GM18499 (cell line): ENCODE measurements around the gene TMEM44.
"Not testable (repeated sequence)": the region's sequence is repeated elsewhere in the genome, so short reads cannot be mapped to it uniquely, and the experiment has no call there.

Source experiments
- ATAC-seq: cut with Tn5 transposase; IDR thresholded peaks from one replicate; pipeline ENCODE4 v1.9.1; 2021; ENCODE audit warnings: moderate number of reproducible peaks; ENCODE audit not compliant: insufficient read depth, unreplicated experiment

Gene TMEM44

DNA sequence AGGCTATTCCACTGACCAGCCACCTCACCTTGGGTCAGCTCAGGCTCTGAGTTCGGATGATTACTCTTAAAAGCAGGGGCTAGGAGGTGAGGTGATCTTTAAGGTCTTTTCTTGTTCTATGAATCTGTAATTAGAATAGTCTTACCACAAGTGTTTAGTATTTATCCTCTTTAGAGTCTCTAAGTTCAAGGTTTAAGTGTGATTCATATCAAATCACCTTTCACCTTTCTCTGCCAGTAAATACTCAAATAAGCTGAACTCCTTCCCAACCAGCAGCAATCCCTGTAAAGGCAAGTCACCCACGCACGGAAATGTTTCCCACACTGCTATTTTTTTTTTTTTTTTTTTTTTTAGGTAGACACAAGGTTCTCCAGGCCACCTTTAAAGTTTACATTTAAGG is 14.5 kb upstream of the TMEM44 start:
- ATAC-seq, result no peak

DNA sequence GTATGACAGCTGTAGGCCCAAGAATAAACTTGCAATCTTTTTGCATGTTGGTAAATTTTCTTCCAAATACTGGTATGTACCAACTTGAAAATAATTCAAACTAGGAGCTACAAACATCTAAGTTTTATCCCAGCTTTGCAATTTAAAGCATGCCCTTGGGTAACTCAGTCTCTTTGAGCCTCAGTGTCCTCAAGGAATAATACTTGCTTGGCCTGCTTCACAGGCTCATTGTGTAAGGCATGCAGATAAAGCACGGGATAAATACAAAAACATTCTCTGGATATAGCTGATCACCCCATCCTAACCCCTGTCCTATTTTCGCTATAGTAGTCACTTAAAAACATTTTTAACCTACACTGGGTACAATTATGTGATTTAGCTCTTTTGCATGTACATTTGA is 9.6 kb upstream of the TMEM44 start:
- no peak for ATAC-seq

DNA sequence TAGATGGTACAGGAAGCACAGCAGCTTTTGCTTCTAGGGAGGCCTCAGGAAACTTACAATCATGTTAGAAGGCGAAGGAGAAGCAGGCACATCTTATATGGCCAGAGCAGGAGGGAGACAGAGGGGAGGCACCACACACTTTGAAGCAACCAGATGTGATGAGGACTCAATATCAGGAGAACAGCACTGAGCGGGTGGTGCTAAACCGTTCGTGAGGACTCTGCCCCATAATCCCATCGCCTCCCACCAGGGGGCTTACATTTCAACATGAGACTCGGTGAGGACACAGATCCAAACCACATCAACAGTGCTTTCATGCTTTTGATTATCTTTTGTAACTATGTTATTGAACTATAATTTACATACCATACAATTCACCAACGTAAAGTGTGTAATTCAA is 7.6 kb upstream of the TMEM44 start:
- ATAC-seq, result no peak

DNA sequence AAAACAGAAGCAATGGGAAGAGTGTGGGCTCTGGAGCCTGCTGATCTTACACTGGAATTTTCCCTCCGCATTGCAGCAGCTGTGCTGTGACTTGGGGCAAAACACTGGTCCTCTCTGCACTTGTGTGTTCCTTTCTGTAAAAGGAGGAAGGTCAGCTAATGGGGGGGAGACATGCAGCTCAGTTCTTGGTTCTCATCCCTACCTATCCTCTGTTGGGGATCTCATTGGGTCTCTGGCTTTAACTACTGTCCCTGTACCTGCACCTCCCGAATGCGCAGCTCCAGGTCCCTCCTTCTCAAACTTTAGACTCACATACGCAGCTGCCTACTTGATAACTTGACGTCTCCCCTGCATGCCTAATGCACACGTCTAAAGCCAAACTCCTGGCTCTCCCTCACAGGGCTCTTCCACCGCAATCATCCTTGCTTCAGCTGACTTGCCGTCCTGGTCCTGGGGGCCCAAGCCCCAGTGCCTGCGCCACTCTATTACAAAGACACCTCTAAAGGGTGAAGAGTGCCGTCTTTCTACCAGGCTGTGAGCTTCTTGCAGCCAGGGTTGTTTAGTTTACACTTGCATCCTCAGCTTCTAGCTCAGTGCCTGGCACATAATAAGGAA is 5.9 kb upstream of the TMEM44 start:
- no peak for ATAC-seq

DNA sequence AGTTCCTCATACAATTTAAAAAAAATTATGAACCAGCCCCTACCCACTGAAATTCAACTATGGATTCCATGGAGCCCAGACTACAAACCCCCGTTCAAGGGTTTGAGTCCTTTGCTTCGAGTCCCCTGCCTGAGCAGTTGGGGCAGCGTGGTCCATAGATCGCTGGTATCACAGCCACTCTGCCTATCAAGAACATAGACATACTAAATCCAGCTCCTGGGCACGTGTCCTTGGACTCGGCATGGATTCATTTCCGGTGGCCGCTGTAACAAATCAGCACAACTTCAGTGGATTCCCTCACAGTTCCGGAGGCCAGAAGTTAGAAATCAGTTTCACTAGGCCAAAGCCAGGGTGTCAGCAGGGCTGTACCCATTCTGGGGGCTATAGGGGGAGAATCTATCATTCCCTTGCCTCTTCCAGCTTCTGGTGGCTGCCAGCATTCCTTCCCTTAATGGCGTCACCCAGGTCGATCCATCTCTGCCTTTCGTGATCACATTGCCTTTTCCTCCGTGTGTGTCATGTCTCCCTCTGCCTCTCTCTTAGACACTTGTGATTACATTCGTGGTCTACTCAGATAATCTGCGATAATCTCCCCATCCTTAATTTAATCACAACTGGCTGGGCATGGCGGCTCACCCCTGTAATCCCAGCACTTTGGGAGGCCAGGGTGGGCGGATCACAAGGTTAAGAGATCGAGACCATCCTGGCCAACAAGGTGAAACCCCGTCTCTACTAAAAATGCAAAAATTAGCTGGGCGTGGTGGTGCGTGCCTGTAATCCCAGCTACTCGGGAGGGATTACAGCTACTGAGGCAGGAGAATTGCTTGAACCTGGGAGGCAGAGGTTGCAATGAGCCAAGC is 4.6 kb upstream of the TMEM44 start:
- no peak for ATAC-seq

DNA sequence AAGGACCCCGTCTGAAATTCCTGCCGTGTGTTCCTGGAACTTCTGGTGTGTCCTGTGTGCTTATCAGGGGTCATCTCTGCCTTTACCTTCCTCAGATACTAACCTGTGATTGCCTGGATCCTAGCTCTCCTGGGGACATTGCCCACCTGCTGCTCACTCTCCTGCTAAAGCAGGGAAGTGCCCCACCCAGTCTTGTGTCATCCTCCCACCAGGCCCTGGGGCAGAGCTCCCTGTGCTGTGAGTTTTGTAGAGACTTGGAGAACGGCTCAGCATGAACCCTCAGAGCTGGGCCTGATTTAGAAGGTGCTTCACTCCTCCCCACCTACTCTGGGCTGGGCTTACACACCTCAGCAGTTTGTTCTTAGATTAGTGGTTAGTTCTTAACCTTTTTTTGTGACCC is 3.8 kb upstream of the TMEM44 start:
- no peak for ATAC-seq

DNA sequence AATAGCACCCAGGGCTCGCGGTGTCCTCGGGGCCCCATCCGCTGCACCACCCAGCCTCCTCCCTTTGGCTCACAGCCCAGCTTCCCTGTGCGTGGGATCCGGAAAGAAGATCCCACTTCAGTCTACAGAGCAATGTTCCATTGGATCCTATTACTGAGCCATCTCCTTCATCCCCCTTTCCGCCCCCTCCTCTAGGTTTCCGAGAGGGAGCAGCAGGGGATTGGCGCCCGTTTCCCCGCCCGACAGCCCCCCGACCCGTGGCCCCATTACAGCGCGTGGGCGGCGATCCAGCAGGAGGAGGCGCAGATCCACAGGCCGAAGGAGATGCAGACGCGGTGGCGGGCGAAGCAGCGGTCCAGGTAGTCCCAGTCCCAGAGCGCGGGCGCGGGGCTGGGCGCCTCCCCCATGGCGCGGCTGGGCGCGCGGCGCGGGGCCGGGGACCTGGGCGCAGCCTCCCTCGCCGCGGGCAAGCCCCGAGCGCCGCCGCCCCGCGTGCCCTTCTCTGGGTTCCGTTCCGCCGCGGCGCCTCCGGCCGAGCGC is 340 bp downstream of the TMEM44 start:
- ATAC-seq, result no peak

DNA sequence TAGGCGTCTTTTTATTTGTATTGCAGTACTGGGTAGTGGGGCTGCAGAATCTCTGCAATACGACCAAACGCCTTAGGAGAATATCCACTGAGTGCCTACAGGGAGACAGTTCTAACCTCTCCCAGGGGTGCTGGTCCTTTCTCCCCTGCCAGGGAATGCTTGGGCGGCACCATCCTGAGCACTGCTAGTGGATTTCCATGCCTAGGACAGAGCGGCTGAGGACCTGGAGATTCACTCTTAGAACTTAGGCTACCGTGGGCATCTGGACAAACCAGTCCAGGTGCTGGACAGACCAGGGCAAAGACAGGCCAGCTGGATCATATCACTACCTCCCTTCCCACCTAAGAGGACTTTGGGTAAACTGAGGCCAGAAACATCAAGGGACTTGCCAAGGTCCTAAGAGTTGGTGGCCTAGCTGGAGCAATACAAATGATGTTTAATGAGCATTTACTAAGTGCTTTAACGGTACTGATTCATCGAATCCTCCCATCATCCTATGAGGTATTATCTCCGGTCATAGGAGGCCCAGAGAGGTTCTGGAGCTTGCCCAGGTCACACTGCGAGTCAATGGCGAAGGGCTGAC is 902 bp downstream of the TMEM44 start:
- no peak for ATAC-seq

DNA sequence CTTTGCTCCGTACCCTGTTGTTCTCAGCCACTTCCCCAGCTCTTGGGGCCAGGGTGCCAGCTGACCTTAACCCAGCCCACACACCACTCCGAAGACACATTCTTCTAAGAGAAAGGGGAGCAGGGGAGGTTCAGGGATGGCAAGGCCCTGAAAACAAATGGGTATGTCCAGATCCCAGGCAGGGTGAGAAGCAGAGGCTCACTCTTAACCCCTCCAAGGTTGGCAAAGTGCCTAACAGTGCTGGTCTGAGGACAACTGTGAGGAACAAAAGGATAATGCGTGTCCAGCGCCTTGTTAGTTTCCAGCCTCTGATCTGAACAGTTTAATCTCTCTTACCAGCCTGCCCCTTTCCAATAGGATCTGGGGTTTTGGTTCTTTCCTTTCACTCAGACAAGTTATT is 1.5 kb downstream of the TMEM44 start:
- ATAC-seq, result no peak

DNA sequence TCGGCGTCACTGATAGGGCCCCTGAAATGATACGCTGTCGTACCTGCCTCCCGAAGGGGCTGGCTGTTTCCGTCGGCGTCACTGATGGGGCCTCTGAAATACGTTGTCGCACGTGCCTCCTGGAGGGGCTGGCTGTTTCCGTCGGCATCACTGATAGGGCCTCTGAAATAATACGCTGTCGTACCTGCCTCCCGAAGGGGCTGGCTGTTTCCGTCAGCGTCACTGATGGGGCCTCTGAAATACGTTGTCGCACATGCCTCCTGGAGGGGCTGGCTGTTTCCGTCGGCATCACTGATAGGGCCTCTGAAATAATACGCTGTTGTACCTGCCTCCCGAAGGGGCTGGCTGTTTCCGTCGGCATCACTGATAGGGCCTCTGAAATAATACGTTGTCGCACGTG is 2.5 kb downstream of the TMEM44 start:
- not testable (repeated sequence) for ATAC-seq

DNA sequence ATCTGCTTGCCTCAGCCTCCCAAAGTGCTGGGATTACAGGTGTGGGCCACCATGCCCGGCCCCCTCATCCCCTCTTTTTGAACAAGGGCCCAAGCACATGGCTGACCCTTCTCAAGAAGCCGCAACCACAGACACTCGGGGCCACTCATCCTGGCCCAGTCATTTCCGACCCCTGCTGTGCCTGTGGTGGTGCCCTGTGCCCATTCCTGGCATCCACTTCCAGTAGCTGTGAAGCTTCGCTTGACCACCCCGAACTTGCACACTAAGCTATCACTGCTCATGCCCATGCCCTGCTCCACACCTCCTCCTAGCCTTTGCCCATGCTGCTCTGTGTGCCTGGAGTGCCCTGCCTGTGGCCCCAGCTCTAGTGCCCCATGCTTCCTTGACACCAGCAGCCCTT is 8.3 kb downstream of the TMEM44 start:
- no peak for ATAC-seq

DNA sequence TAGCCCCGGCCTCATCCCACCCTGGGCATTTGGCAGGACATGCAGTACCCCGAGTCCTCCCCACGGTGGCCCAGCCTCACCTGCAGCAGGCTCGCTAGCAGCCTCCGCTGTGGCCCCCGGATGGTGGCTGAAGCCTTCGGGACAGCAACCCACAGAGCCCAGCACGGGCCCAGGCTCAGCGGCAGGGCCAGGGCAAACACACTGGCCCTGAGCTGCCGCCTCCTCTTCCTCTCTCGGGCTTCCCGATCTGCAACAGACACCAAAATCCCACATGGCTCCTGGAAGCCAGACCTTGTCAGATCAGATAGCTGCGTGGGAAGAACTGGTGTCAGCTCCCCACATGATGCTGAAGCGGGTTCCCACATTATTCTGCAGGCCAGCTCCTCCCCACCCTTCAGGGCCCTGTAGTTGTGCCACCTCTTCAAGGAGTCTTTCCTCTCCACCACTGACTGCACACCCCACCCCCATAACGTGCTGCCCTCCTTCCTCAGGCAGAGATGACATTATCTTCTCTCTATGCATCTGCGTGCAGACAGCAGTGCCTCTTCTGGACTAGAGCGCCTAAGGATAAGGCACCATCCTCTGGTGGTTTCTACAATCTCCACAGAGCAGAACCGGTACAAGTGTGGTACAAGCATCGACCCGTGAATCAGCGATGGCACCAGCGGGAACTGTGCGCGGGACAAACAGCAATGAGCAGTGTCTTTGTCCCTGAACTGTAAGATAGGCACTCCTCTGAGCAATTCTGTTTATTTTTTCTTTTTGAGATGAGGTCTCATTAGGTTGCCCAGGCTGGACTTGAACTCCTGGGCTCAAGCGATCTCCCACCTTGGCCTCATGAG is 9.5 kb downstream of the TMEM44 start:
- ATAC-seq, result no peak

DNA sequence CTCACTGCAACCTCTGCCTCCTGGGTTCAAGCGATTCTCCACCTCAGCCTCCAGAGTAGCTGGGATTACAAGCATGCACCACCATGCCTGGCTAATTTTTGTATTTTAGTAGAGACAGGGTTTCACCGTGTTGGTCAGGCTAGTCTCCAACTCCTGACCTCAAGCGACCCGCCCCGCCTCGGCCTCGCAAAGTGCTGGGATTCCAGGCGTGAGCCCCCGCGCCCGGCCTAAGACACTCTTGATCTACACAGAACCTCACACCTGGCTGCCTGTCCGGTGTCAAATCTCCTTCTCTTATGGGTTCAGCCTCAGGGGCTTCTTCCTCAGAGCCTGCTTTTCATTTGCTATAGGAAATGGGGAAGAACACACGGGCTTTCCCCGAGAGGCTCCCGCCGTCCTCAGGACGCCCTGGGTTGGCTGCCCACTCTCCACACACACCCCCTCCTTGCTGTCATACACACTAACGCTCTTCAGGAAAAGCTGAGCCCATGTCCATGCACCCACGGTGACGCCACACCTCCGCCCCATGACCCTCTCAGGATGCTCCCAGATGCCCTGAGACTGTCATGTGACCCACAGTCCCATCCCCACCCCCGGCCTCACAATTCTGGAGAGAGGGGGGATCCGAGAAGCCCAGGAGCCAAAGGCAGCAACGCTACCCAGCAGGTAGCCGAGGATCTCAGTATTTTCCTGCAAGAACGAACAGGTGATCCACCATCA is 10.4 kb downstream of the TMEM44 start:
- no peak for ATAC-seq

DNA sequence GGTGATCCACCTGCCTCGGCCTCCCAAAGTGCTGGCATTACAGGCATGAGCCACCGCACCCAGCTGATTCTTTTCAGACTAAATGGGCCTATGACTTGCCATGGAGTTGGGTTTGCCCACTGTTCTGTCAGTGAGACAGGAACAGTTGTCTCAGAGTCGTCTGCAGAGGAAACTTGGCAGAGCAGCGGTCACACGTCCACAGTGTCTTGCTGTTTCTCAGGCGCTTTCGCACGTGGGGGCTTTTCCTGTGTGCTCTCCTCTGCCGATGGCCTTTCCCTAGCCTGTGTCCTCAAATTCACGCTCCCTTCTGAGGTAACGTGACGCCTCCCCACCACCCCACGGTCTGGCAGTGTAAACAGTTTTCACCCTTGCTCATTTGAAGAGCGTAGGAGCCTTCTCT is 11.3 kb downstream of the TMEM44 start:
- ATAC-seq, result no peak

DNA sequence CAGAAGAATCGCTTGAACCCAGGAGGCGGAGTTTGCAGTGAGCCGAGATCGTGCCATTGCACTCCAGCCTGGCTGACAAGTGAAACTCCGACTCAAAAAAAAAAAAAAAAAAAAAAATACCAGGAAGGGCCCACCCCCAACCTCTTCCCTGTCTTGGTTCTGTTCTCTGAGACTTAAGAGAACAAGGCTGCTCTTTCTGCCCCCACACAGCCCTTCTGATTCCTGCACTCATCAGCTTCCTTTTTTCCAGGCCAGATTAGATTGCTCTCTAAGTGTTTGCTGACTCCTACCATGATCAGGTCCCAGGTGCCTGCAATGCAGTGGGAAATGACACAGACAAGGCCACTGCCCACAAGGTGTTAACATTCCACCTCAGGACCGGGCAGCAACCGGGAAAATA is 13.0 kb downstream of the TMEM44 start:
- no peak for ATAC-seq

DNA sequence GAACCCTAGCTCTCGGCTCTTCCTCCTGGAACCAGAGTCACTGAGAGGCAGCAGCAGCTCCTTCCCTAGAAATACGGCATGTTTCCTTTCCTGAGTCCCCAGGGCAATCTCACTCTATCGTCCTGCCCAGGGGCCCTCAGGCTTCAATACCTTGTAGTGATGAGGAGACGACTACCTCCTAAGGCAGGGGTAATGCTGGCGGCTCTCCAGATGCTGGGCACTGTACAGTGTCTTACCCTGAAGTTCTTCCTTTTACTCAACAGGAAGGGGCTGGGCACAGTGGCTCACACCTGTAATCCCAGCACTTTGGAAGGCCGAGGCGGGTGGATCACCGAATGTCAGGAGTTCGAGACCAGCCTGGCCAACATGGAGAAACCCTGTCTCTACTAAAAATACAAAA is 13.5 kb downstream of the TMEM44 start:
- ATAC-seq, result no peak

DNA sequence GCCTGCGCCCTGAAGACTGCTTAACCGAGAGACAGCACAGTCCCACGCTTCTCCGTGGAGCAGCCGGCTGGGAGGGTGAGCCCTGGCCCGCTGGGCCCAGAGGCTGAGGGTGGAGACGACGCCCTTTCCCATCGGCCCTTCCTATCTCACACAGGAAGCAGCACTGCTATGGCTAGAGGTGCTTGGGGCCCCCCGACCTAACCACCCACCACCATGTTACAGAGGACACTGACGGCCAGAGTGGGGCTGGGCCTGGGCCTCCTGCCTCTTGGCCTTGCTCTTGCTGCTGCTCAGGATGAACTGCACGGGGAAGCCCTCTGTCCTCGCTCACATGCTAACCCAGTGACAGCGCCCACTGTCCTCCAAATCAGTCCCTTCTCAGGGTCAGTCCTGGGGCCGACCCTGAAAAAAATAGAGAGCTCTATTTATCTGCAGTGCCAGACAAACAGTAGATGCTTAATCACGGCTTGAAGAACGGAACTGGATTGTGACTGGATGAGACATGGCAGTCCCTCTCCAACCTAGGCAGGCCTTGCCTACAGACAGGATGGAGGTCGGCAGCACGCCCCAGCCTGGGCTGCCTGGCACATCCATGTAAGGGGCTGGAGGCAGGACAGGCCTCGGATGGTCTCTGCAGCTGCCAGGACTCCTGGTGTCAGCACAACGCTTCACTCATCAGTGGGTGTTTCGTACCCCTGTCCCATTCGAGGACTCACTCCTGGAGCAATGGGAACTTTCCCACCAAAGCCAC is 14.2 kb downstream of the TMEM44 start:
- no peak for ATAC-seq

DNA sequence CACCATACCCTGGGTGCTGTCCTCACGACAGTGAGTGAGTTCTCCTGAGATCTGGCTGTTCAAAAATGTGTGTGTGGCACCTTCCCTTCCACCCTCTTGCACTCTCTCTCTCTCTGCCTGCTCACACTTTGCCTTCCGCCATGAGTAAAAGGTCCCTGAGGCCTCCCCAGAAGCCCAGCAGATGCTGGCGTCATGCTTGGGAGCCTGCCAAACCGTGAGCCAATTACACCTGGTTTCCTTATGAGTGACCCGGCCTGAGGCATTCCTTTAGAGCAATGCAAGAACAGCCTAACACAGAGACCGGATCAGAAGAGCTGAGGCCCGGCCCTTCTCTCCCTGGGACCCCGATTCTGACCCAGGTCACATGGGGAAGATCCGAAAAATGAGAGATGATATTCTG is 15.4 kb downstream of the TMEM44 start:
- no peak for ATAC-seq

DNA sequence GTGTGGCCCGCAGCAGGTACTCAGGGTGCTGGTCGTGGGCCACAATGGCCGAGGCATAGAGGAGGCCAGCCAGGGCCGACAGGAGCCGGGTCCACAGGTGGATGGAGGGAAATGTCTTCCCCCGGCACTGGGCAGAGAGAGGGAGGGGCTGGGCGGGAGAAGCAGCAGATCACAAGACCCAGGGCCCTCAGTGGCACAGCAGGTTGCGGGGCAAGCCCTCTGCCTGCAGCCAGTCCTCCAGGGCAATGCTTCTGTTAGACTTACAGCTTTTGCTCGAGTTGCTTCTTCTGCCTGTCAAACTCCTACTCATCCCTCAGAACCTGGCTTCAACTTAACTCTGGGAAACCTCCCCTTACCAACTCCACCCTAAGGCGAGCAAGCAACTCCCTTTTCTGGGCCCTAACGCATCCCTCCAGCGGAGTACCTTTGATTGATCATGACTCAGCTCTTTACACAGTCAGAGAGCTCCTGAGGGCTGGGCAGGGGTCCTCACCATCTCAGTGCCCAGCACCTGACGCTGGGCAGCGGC is 16.0 kb downstream of the TMEM44 start:
- no peak for ATAC-seq
